Tibial artery (tissue), 4 donors: ENCODE results near the gene TTC39C.

ENCODE experiments used
- DNase-seq, 2 donors: peaks; one replicate each; pipeline ENCODE4 v3.0.0-alpha.2; 2019
- H3K27ac ChIP-seq, 2 donors: fragments of 200-600 bp; sonication (generic) in 1 of 2; 1 replicate in 1 of 2; 2 replicates in 1 of 2; pipeline ENCODE4 v1.5.1; 2018 to 2019; ENCODE audit warnings: mild to moderate bottlenecking in 1 of 2
- H3K27me3 ChIP-seq, 2 donors: fragments of 200-600 bp; sonication (generic) in 1 of 2; one replicate each; pipeline versions ENCODE4 v1.5.1 to v1.6.0; 2016 to 2019
- H3K36me3 ChIP-seq, 3 donors: fragments of 200-600 bp; sonication (generic) in 2 of 3; one replicate each; pipeline ENCODE4 v1.5.1; 2016 to 2019; ENCODE audit warnings: mild to moderate bottlenecking in 2 of 3
- H3K4me1 ChIP-seq, 4 donors: fragments of 200-600 bp; sonication (generic) in 2 of 4; 1 replicate in 3 of 4; 2 replicates in 1 of 4; pipeline ENCODE4 v1.5.1; 2016 to 2019
- H3K4me3 ChIP-seq, 2 donors: fragments of 200-600 bp; sonication (generic) in 1 of 2; 1 replicate in 1 of 2; 2 replicates in 1 of 2; pipeline ENCODE4 v1.5.1; 2018 to 2019; ENCODE audit warnings: mild to moderate bottlenecking in 2 of 2
- H3K9me3 ChIP-seq, 3 donors: fragments of 200-600 bp; sonication (generic) in 1 of 3; one replicate each; pipeline ENCODE4 v1.5.1; 2016 to 2019
- intact Hi-C: fragments of 100-400 bp; cut with DNase I; formaldehyde crosslinking; loops from one replicate; pipeline ENCODE4 v1.15.0; 2023; ENCODE audit warnings: low total_unique reads
- TF ChIP-seq, protein P1 (sequence below), 2 experiments: fragments of 200-600 bp in 1 of 2; fragments of 450-650 bp in 1 of 2; IDR thresholded peaks; one replicate each; pipeline ENCODE4 v1.5.1; 2017 to 2019; ENCODE audit warnings: antibody characterized with exemption in 2 of 2, mild to moderate bottlenecking in 1 of 2, moderate library complexity in 1 of 2

Gene TTC39C

DNA sequence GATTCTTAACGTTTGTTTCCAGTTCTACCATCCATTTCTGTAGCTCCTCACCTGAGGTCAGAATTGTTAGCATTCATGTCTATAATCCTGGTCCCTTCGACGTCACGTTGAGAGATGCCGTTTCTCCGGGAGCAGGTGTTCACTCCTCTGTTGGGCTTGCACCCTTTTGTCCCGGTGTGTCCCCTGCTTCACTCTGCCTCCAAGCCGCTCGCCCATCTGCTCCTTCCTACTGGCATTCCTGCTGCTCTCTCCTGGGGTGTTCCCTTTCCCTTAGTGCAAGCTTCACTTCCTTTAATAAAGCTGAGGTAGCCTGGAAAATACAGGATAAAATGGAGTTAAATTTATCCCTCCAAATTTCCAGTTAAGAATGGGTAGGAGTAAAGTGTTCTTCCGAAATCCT lies 62.4 kb downstream of the TTC39C start:
- H3K36me3 ChIP-seq: peaks cover 0 to 11% (median 0%) of the 10 kb centered on the region in 3 donors
- peaks cover 0 to 12% (median 5%) of the 10 kb centered on the region in 4 donors for H3K4me1 ChIP-seq
- H3K4me3 ChIP-seq: no peak overlapping the region
- TF ChIP-seq, protein P1, sequence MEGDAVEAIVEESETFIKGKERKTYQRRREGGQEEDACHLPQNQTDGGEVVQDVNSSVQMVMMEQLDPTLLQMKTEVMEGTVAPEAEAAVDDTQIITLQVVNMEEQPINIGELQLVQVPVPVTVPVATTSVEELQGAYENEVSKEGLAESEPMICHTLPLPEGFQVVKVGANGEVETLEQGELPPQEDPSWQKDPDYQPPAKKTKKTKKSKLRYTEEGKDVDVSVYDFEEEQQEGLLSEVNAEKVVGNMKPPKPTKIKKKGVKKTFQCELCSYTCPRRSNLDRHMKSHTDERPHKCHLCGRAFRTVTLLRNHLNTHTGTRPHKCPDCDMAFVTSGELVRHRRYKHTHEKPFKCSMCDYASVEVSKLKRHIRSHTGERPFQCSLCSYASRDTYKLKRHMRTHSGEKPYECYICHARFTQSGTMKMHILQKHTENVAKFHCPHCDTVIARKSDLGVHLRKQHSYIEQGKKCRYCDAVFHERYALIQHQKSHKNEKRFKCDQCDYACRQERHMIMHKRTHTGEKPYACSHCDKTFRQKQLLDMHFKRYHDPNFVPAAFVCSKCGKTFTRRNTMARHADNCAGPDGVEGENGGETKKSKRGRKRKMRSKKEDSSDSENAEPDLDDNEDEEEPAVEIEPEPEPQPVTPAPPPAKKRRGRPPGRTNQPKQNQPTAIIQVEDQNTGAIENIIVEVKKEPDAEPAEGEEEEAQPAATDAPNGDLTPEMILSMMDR (IDR thresholded peaks at IDR 0.05): no peak
- H3K9me3 ChIP-seq: no peaks in the 10 kb centered on the region
- H3K27ac ChIP-seq: no peak overlapping the region
- DNase-seq: no peak
- intact Hi-C loops: no loop called here
- no peaks in the 10 kb centered on the region for H3K27me3 ChIP-seq

DNA sequence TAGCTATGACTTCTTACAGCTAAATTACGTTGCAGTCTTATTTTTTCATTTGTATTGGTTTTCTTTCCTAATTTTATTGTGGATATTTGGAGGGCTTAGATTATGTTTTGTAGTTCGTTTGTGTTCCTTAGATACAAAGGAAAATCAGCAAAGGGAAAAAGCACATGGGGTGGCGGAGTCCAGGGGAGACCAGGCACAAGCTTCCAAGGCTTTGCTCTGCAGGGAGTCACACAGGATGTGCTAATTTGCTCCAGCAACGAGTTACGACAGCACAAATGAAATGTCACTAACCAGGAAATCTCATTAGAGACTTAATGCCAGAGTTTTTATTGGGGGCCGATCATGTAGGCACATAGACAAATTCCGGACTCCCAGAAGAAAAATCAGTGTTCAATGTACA lies 63.8 kb downstream of the TTC39C start:
- TF ChIP-seq, protein P1 (IDR thresholded peaks at IDR 0.05): no peak
- Histone ChIP-seq H3K4me1 (peaks cover 0 to 12% (median 5%) of the 10 kb centered on the region in 4 donors), H3K4me3 (no peak overlapping the region), H3K36me3 (peaks cover 0 to 17% (median 0%) of the 10 kb centered on the region in 3 donors), H3K27me3 (no peaks in the 10 kb centered on the region), H3K9me3 (no peaks in the 10 kb centered on the region), H3K27ac (no peak overlapping the region)
- DNase-seq: no peak
- intact Hi-C loops: no loop called here

DNA sequence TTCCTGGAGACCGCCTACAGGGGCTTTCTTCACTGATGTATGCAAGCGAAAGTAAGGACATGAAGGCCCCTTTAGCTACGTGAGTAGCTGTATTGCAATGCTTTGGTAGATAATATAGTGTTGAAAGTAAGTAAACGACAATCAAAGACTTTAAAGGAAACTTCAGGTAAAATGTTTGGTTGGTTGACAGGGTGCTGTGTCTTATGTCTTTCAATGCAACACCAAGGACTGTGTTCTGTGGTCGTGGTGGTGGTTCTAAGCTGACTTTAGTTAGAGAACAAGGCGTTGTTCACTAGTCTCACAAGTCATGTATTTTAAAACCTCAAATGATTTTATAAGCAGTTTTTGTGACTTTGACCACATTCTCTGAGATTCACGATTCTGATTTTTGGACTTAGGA lies 66.3 kb downstream of the TTC39C start:
- H3K27ac ChIP-seq: no peak overlapping the region
- no peak overlapping the region for H3K4me3 ChIP-seq
- no peak for DNase-seq
- intact Hi-C loops: loop anchor here (10.0 kb wide), 1 partner anchor 56 kb away; no protein-coding TSS in a partner anchor
- peaks cover 0 to 29% (median 0%) of the 10 kb centered on the region in 3 donors for H3K36me3 ChIP-seq
- H3K4me1 ChIP-seq: peaks cover 0 to 9% (median 4%) of the 10 kb centered on the region in 4 donors
- no peaks in the 10 kb centered on the region for H3K9me3 ChIP-seq
- no peaks in the 10 kb centered on the region for H3K27me3 ChIP-seq
- TF ChIP-seq, protein P1 (IDR thresholded peaks at IDR 0.05): no peak

DNA sequence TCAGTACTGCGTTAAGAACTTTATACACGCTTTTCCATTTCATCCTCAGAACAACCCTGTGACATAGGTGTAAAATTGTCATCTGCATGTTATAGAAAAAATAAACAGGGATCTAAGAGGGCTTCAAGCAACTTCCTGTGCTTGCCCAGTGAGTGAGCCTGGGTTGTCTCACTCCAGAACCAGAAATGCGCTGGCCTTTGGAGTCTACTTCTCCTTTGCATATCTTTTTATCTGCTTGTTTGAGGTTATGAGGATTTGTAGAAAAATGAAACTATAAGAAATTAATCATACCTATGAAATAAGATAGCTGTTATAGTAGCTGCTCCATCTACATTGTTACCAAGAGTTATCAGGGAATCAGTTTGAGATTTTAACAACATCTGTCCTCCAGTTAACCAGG lies 69.0 kb downstream of the TTC39C start:
- H3K36me3 ChIP-seq: peaks cover 0 to 32% (median 0%) of the 10 kb centered on the region in 3 donors
- no peaks in the 10 kb centered on the region for H3K9me3 ChIP-seq
- no peaks in the 10 kb centered on the region for H3K4me1 ChIP-seq
- no peaks in the 10 kb centered on the region for H3K27me3 ChIP-seq
- TF ChIP-seq, protein P1 (IDR thresholded peaks at IDR 0.05): no peak
- H3K4me3 ChIP-seq: no peak overlapping the region
- no peak for DNase-seq
- H3K27ac ChIP-seq: no peak overlapping the region
- intact Hi-C loops: loop anchor here (10.0 kb wide), 1 partner anchor 59 kb away; no protein-coding TSS in a partner anchor

DNA sequence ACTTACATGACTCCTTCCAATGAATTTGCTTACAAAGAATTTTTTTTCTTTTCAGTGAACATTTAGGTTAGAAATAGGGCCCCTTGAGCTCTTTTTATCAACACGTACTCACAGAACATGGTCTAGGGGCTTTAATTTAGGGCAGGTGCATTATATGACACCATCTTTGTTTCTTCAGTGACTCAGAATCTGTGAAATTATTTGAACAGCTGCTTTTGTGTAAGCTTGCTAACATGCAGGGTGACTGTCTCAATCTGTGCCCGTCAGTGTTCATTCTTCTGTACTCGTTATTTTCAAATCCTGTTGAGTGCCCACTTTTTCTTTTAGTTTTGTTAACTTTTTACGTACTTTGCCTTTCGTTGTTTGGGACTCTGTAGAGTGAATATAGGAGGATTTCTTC lies 71.5 kb downstream of the TTC39C start:
- H3K9me3 ChIP-seq: no peaks in the 10 kb centered on the region
- no peaks in the 10 kb centered on the region for H3K27me3 ChIP-seq
- no peak overlapping the region for H3K4me3 ChIP-seq
- H3K4me1 ChIP-seq: peaks cover 0 to 5% (median 0%) of the 10 kb centered on the region in 4 donors
- H3K27ac ChIP-seq: no peak overlapping the region
- TF ChIP-seq, protein P1 (IDR thresholded peaks at IDR 0.05): no peak
- DNase-seq: no peak
- intact Hi-C loops: loop anchor here (10.0 kb wide), 1 partner anchor 61 kb away; no protein-coding TSS in a partner anchor
- peaks cover 0 to 28% (median 0%) of the 10 kb centered on the region in 3 donors for H3K36me3 ChIP-seq
